Activated CD8-positive, alpha-beta T cell treated with anti-CD3 and anti-CD28 coated beads for 36 hours (primary cell): Measurements from ENCODE around the gene SPSB3. TPM values are rescaled to one million over a fixed set of nuclear protein-coding genes. Genes with fewer than 3 reads are reported as not detected.

Experiments
- ATAC-seq: fragments of 200-7000 bp; cut with Tn5 transposase; one replicate; pipeline ENCODE4 v1.10.0; 2021; ENCODE audit warnings: mild to moderate bottlenecking, moderate library complexity
- CTCF ChIA-PET: fragments of 350-600 bp; sonication (Branson Sonifier 250); formaldehyde crosslinking; loops from one replicate; lab custom pipeline; 2021; ENCODE audit warnings: antibody characterized with exemption; lab: Charles Lee
- POLR2A ChIA-PET: fragments of 350-600 bp; sonication (Branson Sonifier 250); formaldehyde crosslinking; loops from one replicate; lab custom pipeline; 2021; ENCODE audit warnings: antibody characterized with exemption; lab: Charles Lee
- DNase-seq: peaks from one replicate; pipeline ENCODE4 v3.0.0-alpha.2; 2020
- H3K27ac Mint-ChIP-seq: one replicate; pipeline ENCODE4 v1.8.0; 2021; ENCODE audit warnings: mild to moderate bottlenecking, mixed read lengths
- H3K27me3 Mint-ChIP-seq: one replicate; pipeline ENCODE4 v1.8.0; 2021; ENCODE audit warnings: mixed read lengths
- H3K36me3 Mint-ChIP-seq: one replicate; pipeline ENCODE4 v1.8.0; 2021; ENCODE audit warnings: low read depth, mixed read lengths
- H3K4me1 Mint-ChIP-seq: one replicate; pipeline ENCODE4 v1.8.0; 2021; ENCODE audit warnings: low read depth, mixed read lengths
- H3K4me3 Mint-ChIP-seq: one replicate; pipeline ENCODE4 v1.8.0; 2021; ENCODE audit warnings: mild to moderate bottlenecking, moderate library complexity, mixed read lengths
- H3K9me3 Mint-ChIP-seq: one replicate; pipeline ENCODE4 v1.8.0; 2021; ENCODE audit warnings: mixed read lengths
- CTCF ChIP-seq: fragments of 200-600 bp; IDR thresholded peaks from one replicate; pipeline ENCODE4 v1.8.0; 2022; ENCODE audit warnings: antibody characterized with exemption, mild to moderate bottlenecking
- intact Hi-C: fragments of 100-400 bp; cut with micrococcal nuclease; formaldehyde crosslinking; loops from one replicate; pipeline ENCODE4 v1.10.0; 2022
- total RNA-seq, 2 experiments: library from RNA; stranded (reverse); gene quantifications; one replicate each; pipeline ENCODE4 v1.2.3, GENCODE V29; 2021

SPSB3 gene
- total RNA-seq, 2 experiments from 2014 or later: 14.4 to 15.2 TPM

GRCh38 chr16:1770328-1771187 lies 11.8 kb downstream of the SPSB3 start:
- peaks cover 14% of the 10 kb centered on the region for H3K4me1 Mint-ChIP-seq
- no peak for TF ChIP-seq CTCF
- peak overlapping the region; percentile 100 for H3K4me3 Mint-ChIP-seq
- H3K27ac Mint-ChIP-seq: peak overlapping the region; percentile 84
- ChIA-PET POLR2A (interaction anchor here (0.7 to 3.2 kb wide), 15 partner anchors 9 to 195 kb away, joined by 3 to 18 read pairs (median 5); partner anchors contain the start of genes FAHD1, HAGH, JPT2 and MAPK8IP3), CTCF (interaction anchor here (3.4 kb wide), 1 partner anchor 12 kb away, joined by 36 read pairs; the partner anchor contains the start of genes NUBP2 and SPSB3)
- DNase-seq (peak; percentile 76), ATAC-seq (peak; percentile 25)
- intact Hi-C loops: loop anchor here (1.0 kb wide), 1 partner anchor 12 kb away; the partner anchor contains the start of genes NUBP2 and SPSB3
- H3K9me3 Mint-ChIP-seq: no peaks in the 10 kb centered on the region
- no peaks in the 10 kb centered on the region for H3K27me3 Mint-ChIP-seq
- H3K36me3 Mint-ChIP-seq: peaks cover 12% of the 10 kb centered on the region

- ChIA-PET POLR2A (interaction anchor here (0.6 to 3.2 kb wide), 12 partner anchors 8 to 196 kb away, joined by 3 to 15 read pairs (median 5); partner anchors contain the start of genes FAHD1, HAGH, MAPK8IP3 and NUBP2), CTCF (interaction anchor here (1.1 to 3.4 kb wide), 2 partner anchors 13 kb away, joined by 5 to 36 read pairs; partner anchors contain the start of genes NUBP2 and SPSB3)
- TF ChIP-seq CTCF: no peak
- peaks cover 8% of the 10 kb centered on the region for H3K4me1 Mint-ChIP-seq
- intact Hi-C loops: no loop called here
- DNase-seq: no peak
- peaks cover 12% of the 10 kb centered on the region for H3K36me3 Mint-ChIP-seq
- H3K27ac Mint-ChIP-seq: peak overlapping the region; percentile 84
- H3K9me3 Mint-ChIP-seq: no peaks in the 10 kb centered on the region
- H3K4me3 Mint-ChIP-seq: peak overlapping the region; percentile 100
- no peaks in the 10 kb centered on the region for H3K27me3 Mint-ChIP-seq
- ATAC-seq: no peak
Measured at GRCh38 chr16:1769402-1770300, 12.7 kb downstream of the SPSB3 start.

- no peak overlapping the region for H3K27ac Mint-ChIP-seq
Measured at GRCh38 chr16:1768767-1769401, 13.5 kb downstream of the SPSB3 start.

More at GRCh38 chr16:1768767-1769401, 13.5 kb downstream of the SPSB3 start:
- ATAC-seq (no peak), DNase-seq (no peak)
- intact Hi-C loops: no loop called here
- no peak overlapping the region for H3K4me3 Mint-ChIP-seq
- H3K9me3 Mint-ChIP-seq: no peaks in the 10 kb centered on the region
- no peaks in the 10 kb centered on the region for H3K27me3 Mint-ChIP-seq
- peaks cover 12% of the 10 kb centered on the region for H3K36me3 Mint-ChIP-seq
- ChIA-PET CTCF (interaction anchor here (1.1 kb wide), 2 partner anchors 14 to 63 kb away, joined by 3 to 5 read pairs; partner anchors contain the start of genes MAPK8IP3, NUBP2 and SPSB3), POLR2A (interaction anchor here (0.6 to 2.6 kb wide), 7 partner anchors 9 to 142 kb away, joined by 3 to 8 read pairs (median 5); partner anchors contain the start of genes FAHD1, MAPK8IP3, NUBP2 and SPSB3)
- no peak for TF ChIP-seq CTCF
- H3K4me1 Mint-ChIP-seq: peaks cover 7% of the 10 kb centered on the region
